HG03103 (cell line): ENCODE measurements around the gene FKBP1A.
"Not testable (repeated sequence)": the region's sequence is repeated elsewhere in the genome, so short reads cannot be mapped to it uniquely, and the experiment has no call there.

Experiments
- ATAC-seq: cut with Tn5 transposase; IDR thresholded peaks from one replicate; pipeline ENCODE4 v1.9.1; 2021; ENCODE audit warnings: low read depth; ENCODE audit not compliant: unreplicated experiment

FKBP1A gene

DNA sequence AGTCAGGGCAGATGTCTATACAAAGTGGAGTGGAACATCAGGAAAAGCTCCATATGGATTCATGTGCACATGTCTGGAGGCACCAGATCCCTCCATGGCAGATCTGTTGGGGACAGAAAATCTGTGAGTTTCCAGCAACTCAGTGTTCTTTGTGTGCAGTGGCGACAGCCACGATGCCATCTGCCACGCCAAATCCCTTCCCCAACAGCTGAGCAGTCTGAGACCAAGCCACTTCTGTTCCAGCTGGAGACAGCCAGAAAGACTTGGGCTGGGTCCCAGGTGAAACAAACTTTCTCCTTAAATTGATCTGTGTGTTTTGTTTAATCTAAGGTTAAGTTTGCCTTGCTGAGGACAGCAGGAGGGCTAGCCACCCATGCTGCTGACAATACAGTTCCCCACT, 22.9 kb downstream of the FKBP1A start:
- no peak for ATAC-seq

DNA sequence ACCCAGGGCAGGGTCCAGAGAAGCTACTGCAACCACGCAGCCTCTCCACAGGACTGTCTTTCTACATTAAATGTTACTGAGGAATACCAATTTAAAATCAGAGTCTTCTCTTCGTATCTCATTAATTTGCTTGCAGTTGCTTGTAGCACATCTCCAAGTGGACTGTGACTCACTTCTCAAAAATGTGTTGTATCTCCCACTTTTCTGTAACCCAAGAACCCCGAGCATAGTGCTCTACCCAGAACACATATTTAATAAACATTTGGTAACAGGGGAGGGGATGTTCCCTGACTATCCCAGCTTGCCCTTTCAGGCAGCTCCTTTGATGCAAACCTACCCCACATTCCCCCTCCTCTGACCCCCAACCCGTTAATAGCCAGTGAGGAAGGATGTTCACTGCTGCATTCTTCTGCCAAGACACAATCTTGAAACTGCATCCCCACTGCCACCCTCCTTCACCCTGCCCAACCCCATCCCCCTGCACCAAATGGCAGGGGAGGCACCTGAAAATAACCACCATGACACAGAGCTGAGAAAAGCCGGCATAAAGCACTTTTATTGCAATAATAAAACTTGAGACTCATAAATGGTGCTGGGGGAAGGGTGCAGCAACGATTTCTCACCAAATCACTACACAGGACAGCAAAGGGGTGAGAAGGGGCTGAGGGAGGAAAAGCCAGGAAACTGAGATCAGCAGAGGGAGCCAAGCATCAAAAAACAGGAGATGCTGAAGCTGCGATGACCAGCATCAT, 24.2 kb downstream of the FKBP1A start:
- no peak for ATAC-seq

DNA sequence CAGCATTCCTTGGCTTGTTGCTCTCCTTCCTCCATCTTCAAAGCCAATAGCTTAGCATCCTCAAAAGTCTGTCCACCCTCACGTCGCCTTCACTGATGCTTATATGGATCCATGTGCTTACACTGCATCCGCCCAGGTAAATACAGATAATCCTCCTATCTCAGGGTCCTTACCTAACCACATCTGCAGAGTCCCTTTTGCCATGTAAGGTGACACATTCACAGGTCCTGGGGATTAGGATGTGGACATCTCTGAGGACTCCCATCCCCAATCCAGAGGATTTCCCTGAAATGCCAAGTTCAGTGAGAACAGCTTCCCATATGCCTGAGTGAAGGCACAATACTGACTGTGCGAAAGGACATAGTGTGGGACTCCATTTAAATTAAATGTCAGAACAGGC, 25.4 kb downstream of the FKBP1A start:
- ATAC-seq = no peak

DNA sequence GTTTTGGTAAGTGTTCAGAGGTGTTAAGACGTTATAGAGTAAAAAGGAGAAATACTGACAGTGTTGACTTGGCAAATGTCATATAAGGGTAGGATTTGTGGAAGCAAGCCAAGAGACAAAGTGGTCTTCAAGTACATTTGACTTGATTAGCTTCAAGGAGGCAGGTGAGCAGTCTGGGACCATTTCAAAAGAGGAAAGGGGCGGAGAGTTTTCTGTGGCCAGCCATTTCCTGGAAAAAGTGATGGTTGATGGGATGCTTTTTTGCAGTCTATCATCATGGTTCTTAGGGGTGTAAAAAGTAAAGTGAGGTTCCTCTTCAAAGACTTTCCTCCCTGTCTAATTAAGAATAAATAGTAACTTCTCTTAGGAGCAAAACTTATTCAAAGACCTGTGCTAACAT, 28.7 kb downstream of the FKBP1A start:
- no peak for ATAC-seq

DNA sequence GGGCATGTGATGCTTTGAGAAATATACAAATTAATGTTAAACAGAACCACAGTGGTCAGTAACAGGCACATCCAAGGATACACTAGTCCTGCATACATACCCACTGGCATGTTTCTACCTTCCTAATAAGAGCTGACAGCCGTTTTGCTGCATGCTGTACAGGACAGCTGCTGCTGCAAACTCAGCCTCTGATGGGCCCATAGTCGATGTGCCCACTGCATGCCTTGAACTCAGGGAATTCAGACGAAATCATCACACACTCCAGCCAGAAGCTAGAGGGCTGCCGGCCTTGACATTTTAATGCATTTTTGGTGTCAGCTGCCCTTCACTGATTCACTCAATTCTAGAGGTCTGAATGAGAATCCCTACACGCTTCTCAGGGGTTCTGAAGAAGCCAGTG, 29.3 kb downstream of the FKBP1A start:
- no peak for ATAC-seq

DNA sequence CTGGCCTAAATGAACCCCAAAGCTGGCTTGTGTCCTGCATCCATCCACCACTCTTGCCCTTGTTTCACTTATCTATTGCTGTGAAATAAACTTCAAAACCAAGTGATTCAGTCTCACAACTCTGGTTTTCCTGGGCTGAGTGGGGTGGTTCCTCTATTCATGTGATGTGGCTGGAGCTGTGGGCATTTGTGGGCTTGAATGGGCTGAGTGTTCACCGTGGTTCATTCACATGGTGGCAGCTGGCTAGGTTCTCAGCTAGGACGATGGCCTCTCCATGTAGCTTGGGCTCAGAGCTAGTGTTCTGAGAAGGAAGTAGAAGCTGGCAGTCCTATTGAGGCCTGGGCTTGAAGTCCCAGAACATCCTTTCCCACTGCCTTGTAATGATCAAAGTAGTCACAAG, 30.4 kb downstream of the FKBP1A start:
- ATAC-seq = no peak

DNA sequence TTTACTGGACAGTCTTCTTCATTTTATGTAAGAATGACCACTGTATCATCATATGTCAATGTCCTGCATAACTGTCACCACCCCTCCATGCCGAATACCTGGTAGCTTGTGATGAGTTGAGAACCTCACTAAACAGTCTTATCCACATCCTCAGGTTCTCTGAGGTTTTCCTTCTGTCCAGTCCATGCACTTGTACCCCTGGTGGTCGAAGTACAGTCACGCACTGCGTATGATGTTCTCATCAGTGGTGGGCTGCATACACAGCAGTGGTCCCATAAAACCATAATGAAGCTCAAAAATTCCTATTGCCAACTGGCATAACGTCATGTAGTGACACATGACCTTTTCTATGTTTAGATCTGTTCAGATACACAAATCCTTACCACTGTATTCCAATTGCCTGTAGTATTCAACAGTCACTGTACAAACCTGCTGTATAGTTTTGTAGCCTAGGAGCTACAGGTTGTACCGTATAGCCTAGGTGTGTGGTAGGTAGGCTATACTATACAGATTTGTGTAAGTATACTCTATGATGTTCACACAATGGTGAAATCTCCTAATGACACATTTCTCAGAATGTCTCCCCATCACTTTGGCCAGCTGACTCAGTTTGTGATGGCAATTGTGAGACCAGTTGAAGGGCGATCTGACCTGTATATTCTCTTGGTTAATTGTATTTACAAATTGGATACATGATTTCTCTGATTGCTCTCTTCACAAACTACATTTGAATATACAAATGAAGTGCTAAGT, 32.6 kb downstream of the FKBP1A start:
- no peak for ATAC-seq

DNA sequence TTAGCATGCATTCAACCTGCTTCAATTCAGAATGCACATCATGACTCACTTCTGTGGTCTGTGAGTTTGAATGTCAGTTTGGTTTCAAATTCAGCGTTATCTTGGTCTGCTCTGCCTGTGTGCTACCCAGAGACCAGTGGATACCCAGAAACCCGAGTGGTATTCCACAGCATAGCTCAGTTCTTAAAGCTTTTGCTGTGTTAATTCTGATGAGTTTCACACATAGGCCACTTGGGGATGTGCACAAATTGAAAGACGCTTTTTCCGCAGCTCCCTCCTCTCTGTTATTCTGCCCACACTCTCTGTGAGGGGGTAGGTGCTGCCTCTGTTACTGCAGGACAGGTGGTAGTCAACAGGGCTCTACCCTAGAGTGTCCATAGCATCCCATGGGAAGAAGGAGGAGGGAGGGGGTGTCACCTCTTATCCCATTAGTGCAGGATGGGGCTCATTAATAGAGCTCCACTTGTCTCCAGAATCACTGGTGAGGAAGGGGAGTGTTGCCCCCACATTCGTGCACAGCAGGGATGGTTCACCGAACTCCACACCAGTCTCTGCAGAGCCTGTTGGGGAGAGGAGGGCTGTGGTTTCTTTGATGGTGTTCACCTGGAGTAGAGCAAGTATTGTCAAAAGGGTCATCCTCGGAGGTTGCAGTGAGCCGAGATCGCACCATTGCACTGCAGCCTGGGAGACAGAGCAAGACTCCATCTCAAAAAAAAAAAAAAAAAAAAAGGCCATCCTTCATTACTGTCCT, 34.8 kb downstream of the FKBP1A start:
- no peak for ATAC-seq

DNA sequence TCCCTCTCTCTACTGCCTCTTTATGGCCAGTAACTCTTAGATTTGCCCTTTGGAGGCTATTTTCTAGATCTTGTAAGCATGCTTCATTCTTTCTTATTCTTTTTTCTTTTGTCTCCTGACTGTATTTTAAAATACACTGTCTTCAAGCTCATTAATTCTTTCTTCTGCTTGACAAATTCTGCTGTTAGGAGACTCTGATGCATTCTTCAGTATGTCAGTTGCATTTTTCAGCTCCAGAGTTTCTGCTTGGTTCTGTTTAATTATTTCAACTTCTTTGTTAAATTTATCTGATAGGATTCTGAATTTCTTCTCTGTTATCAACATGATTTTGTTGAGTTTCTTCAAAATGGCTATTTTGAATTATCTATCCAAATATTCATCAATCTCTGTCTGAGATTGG, 38.9 kb downstream of the FKBP1A start:
- no peak for ATAC-seq

DNA sequence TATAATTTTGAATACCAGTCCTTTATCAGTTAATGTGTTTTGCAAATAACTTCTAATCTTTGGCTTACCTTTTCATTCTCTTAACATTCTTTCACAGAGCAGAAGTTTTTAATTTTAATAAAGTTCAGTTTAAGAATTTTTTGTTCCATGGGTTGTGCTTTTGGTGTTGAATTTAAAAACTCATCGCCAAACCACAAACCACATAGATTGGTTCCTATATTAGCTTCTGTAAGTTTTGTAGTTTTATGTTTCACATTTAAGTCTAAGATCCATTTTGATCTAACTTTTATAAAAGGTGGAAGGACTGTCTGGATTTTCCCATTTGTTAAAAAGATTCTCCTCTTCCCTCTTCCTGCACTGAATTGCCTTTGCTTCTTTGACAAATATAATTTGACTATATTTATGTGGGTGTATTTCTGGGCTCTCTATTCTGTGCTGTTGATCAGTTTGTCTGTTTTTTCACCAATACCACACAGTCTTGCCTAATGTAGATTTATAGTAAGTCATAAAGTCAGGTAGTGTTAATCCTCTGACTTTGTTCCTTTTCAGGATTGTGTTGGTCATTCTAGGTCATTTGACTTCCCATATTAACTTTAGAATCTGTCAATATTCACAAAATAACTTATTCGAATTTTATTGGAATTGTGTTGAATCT, 46.4 kb downstream of the FKBP1A start:
- no peak for ATAC-seq

DNA sequence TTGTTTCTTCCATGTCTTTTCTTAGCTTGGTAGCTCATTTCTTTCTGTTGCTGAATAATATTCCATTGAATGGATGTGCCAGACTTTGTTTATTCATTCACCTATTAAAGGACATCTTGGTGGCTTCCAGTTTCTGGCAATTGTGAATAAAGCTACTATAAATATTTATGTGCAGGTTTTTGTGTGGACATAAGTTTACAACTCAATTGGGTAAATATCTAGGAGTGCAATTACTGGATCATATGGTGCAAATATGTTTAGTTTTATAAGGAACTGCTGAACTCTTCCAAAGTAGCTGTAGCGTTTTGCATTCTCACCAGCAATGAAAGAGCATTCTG, 47.1 kb downstream of the FKBP1A start:
- no peak for ATAC-seq

DNA sequence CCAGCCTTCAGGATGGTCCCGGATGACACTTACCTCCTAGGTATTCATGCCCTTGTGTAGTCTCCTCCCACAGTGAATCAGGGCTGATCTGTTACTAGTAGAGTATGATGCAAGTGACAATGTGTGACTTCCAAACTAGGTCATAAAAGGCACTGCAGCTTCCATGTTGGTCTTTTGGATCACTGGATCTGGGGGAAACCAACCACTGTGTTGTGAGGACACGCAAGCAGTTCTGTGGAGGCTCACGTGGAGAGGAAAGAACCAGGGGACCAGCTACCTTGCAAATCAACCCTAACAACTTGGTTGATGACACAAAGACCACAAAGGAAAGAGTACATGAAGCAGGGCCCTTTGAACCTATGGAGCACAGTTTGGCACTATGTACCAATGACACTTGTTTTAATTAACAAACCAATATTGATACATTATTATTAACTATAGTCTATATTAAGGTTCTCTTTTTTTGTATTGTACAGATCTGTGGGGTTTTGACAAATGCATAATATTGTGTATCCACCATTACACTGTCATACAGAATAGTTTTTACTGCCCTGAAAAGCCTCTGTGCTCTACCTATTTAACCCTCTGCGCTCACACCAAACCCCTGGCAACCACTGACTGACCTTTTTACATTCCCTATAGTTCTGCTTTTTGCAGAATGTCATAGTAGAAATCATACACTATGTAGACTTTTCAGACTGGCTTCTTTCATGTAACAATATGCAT, 47.7 kb downstream of the FKBP1A start:
- no peak for ATAC-seq

DNA sequence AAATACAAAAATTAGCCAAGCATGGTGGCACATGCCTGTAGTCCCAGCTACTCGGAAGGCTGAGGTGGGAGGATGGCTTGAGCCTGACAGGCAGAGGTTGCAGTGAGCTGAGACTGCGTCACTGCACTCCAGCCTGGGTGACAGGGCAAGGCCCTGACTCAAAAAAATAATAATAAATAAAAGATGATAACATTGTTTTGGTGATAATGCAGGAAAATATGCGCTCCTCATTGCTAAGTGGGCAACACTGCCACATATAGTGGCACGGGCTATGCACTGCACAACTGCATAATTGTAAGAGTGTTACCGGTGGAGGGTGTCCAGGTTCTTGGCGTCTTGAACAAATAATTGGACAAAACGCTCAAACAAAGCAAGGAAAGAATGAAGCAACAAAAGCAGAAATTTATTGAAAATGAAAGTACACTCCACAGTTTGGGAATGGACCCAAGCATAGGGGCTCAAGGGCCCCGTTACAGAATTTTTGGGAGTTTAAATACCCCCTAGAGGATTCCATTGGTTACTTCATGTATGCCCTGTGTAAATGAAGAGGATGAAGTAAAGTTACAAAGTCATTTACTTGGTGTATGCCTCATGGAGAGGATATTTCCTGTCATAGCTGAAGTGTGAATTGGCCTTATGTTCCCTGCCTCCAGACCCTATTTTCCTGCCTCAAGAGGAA, 49.3 kb downstream of the FKBP1A start:
- ATAC-seq = not testable (repeated sequence)

DNA sequence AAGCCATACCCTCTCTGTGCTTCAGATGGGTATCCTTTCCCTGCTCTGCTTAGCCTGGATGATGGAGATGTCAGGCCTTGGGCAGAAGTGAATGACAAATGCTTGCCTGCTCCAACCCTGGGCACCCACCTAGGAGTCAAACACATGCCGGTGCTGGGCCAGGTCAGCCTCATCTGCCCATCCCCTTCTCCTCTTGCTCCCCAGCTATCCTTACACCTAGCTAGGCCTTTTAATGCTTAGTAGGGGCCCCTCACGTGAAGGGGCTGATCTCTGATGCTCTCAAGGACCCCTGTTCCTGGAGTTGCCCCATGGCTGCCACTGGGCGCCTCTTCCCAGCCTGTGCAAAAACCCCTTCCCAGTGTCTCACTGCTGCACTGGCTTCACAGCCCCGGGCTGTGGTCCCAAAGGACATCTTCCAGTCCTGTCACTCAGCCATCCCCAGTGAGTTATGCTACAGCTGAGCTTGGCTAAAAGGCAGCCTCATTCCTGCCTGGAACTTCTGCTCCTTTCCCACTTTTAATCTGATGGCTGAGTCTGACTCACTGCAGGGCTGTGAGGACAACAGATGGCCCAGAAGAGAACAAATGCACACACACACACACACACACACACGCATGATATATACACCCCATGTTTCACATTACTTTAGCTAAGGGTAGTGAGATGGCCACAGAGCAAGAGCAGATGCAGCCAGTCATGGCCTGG, 51.1 kb downstream of the FKBP1A start:
- no peak for ATAC-seq

DNA sequence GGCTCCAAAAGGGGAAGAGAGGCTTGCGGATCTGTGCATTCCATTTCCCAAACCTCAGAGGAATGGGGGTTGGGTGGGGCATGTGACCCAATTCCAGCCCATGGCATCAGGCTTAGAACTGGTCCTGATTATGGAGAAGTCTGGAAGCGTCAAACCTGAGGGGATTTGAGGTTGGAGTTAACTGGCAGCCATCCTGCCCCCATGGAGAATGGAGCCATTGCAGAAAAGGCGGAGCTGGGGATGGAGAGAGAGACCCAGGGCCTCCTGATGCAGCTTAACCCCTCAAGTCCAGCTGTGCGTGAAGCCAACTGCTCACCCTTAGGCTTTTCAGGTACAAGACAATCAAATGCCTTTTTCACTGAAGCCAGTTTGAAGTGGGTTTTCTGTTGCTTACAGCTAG, 54.1 kb downstream of the FKBP1A start:
- no peak for ATAC-seq

DNA sequence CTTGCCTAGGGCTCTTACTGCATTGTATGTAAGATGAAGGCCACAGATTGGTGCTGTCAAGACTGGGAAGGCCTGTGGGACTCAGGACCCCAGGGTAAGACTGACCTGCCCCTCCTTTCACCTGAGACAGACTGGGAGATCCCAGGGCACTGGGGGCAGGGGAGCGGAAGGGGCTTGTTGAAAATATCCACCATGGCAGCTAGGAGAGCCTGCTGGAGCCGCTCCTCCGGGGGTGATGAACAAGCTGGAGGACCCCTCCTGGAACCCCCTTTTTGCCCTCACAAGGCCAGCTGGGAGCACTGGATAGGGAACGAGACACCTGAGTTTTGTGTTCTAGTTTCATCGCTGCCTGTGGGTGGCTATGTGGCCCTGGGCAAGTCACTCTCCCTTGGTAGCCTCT, 54.8 kb downstream of the FKBP1A start:
- no peak for ATAC-seq

DNA sequence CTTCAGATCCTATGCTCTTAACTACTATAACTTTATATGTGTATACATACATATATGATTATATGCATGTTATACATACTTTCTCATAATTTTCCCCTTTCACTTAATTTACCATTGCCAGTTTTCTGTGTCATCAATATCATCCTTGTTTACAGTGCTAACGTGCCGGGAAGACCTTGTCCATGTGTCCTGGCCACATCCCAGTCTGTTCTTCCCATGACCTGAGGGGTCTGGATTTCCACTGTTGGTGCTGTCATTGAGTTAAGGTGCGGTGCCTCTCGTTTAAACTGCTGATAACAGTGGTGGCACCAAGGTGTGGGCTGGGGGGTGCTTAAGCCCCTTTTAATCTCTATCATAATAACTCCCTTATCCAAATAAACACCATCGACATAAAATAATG, 55.4 kb downstream of the FKBP1A start:
- ATAC-seq = no peak

DNA sequence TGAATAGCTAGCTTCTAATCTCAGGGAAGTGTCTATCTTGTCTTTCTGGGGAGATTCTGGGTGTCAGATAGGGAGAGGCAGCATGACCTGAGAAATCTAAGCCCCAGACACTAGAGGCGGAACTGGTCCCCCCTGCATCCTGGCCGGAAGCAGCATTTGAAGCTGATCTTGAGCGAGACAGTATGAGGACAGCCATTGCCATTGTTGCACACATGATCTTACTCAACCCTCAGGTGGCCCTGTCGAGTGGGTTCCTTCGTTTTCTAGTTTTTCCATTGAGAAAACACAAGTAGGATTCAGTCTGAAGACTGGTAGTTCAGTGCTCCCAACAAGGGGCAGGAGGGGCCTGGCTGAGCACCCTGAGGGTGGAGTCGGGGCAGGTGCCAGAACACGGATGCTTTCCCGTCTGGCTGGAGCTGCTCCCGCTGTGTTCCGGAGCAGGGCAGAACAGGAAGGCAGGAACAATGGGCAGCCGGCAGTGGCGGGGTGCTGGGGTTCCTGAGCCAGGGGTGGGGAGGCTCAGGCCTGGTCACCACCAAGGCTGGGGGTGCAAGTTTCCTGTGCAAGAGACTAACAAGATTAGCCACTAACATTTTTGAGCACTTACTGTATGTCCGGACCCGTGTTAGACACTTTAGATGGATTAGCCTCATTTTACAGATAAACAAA, 56.0 kb downstream of the FKBP1A start:
- ATAC-seq = no peak
